HL-60 (cell line): ENCODE data around the gene CUL1.

ENCODE experiments used
- GABPA ChIP-seq: IDR thresholded peaks from 2 replicates; pipeline ENCODE4 v1.6.1; 2012; ENCODE audit warnings: low read depth
- TF ChIP-seq, protein P1 (sequence below): IDR thresholded peaks from one replicate; pipeline ENCODE4 v1.5.1; 2011; ENCODE audit warnings: low read length, control low read depth, inconsistent platforms; ENCODE audit not compliant: insufficient read depth

DNA sequence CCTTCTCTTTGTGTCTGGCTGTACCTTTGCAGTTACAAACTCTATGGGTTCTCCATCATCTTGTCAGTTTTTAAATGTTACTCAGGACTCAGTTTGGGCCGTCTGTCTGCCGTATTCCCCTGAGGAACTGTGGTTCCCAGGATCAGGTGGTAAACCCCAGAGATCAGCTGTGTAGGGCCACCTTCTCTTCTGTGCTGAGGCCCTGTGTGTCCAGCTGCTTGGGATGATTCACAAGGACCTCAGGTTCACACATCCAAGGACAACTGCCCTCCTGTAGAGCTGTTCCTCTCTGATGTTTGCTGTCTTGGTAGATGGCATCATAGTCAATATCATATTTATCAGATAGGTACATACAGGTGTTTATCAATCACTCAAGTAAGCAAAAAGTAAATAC lies 24.5 kb downstream of the CUL1 start:
- TF ChIP-seq, protein P1, sequence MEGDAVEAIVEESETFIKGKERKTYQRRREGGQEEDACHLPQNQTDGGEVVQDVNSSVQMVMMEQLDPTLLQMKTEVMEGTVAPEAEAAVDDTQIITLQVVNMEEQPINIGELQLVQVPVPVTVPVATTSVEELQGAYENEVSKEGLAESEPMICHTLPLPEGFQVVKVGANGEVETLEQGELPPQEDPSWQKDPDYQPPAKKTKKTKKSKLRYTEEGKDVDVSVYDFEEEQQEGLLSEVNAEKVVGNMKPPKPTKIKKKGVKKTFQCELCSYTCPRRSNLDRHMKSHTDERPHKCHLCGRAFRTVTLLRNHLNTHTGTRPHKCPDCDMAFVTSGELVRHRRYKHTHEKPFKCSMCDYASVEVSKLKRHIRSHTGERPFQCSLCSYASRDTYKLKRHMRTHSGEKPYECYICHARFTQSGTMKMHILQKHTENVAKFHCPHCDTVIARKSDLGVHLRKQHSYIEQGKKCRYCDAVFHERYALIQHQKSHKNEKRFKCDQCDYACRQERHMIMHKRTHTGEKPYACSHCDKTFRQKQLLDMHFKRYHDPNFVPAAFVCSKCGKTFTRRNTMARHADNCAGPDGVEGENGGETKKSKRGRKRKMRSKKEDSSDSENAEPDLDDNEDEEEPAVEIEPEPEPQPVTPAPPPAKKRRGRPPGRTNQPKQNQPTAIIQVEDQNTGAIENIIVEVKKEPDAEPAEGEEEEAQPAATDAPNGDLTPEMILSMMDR: no peak
- TF ChIP-seq GABPA: no peak
